EL (cell line): Measurements from ENCODE around the gene MEN1.

Source experiments
- DNase-seq: peaks from one replicate; pipeline ENCODE4 v3.0.0-alpha.2; 2016

The MEN1 gene

GRCh38 chr11:64760759-64761420, 49.5 kb downstream of the MEN1 start:
- no peak for DNase-seq

- no peak for DNase-seq
Measured at GRCh38 chr11:64759722-64760719, 50.3 kb downstream of the MEN1 start, which contains the start of gene PYGM. Gene PYGM, minus strand, starts transcription at chr11:64759974. Its CDS starts 76 bp downstream, at chr11:64759898.

GRCh38 chr11:64759131-64759721, 51.1 kb downstream of the MEN1 start:
- no peak for DNase-seq

GRCh38 chr11:64758330-64759079, 51.8 kb downstream of the MEN1 start:
- DNase-seq = no peak

GRCh38 chr11:64757549-64758329, 52.6 kb downstream of the MEN1 start:
- no peak for DNase-seq

GRCh38 chr11:64755681-64756361, 54.5 kb downstream of the MEN1 start:
- no peak for DNase-seq

GRCh38 chr11:64754919-64755662, 55.3 kb downstream of the MEN1 start:
- DNase-seq = no peak

- no peak for DNase-seq
Measured at GRCh38 chr11:64754124-64754918, 56.0 kb downstream of the MEN1 start.
